ENCODE data around the gene GSG1. TPM values are rescaled to one million over a fixed set of nuclear protein-coding genes. Genes with fewer than 3 reads are reported as not detected.
A peak's percentile ranks its signal among the peaks of the same experiment; 100 is the strongest.

GSG1 gene
- total RNA-seq, 1 experiment from 2014 or later, result not detected

- Histone ChIP-seq H3K4me1 (ENCODE audit: control insufficient read depth in 1 of 2, insufficient read depth in 2 of 2, low read length in 2 of 2) (peaks cover 43 to 67% of the 10 kb centered on the region in 2 experiments), H3K79me2 (ENCODE audit: insufficient read depth, low read length) (no peaks in the 10 kb centered on the region), H4K20me1 (ENCODE audit: insufficient read depth) (no peaks in the 10 kb centered on the region), H3K4me3 (replicated peaks in 1 of 2; ENCODE audit: low read depth in 1 of 2, low read length in 2 of 2) (peak overlapping the region; percentile 48 to 64), H3K27ac (ENCODE audit: low read depth, low read length) (peak overlapping the region; percentile 83), H3K9me3 (ENCODE audit: control insufficient read depth in 1 of 2, insufficient read depth in 1 of 2, low read depth in 1 of 2, low read length in 2 of 2) (no peaks in the 10 kb centered on the region), H3K4me2 (ENCODE audit: low read length) (peak overlapping the region; percentile 88), H3K9me2 (ENCODE audit: insufficient read depth) (no peaks in the 10 kb centered on the region), H3K27me3 (ENCODE audit: insufficient read depth, low read length) (no peaks in the 10 kb centered on the region), H2AFZ (ENCODE audit: low read depth, low read length, poor library complexity, severe bottlenecking) (no peak overlapping the region), H3K36me3 (ENCODE audit: control insufficient read depth in 1 of 2, insufficient read depth in 2 of 2, low read length in 2 of 2) (no peaks in the 10 kb centered on the region), H3K9ac (ENCODE audit: low read length) (peak overlapping the region; percentile 83)
- TF ChIP-seq CTCF (IDR thresholded peaks at IDR 0.05 in 2 of 3, conservative IDR thresholded peaks at IDR 0.05 in 1 of 3; ENCODE audit: borderline replicate concordance in 1 of 3, insufficient read depth in 1 of 3, low read depth in 2 of 3, low read length in 2 of 3), result no peak
- no peak for TF ChIP-seq ZBTB33 (IDR thresholded peaks at IDR 0.05; ENCODE audit: extremely low read depth, insufficient replicate concordance, low read length)
- TF ChIP-seq SP1 (IDR thresholded peaks at IDR 0.05; ENCODE audit: low read depth), result peak; percentile 23; the same call in 1 of the 2 replicates
- ATAC-seq, result no peak
- DNase-seq (ENCODE audit: low read depth, low spot score), result no peak
- POLR2A ChIA-PET, result interaction anchor here (1.2 to 2.0 kb wide), 4 partner anchors 77 to 110 kb away, joined by 3 to 11 read pairs (median 4); partner anchors contain the start of gene EMP1
- RAD21 ChIA-PET (ENCODE audit: low non-redundant PET in 1 of 2, low total read pairs in 2 of 2, uncharacterized antibody in 2 of 2, unreplicated experiment in 2 of 2), result interaction anchor here in 1 of 2 experiments (0.9 to 1.6 kb wide), 3 partner anchors 106 to 110 kb away, joined by 3 to 4 read pairs (median 3); no protein-coding TSS in a partner anchor
- intact Hi-C loops (cut with micrococcal nuclease), result no loop called here
- BruUV-seq (replicated peaks), result no TSS peak
- CTCF ChIA-PET, result interaction anchor here (0.8 to 1.2 kb wide), 3 partner anchors 104 to 110 kb away, joined by 3 to 4 read pairs (median 3); no protein-coding TSS in a partner anchor
Measured at GRCh38 chr12:13101821-13102375, 1.6 kb downstream of the GSG1 start.
